Stimulated activated memory B cell treated with anti-CD40 and anti-IgM and Interleukin-4, amounts not matched to agents 10 μg/mL and 1 μg/mL and 100 μg/mL, for 72 hours (primary cell): ENCODE results near the gene ANLN.
"Not testable (repeated sequence)": the region's sequence is repeated elsewhere in the genome, so short reads cannot be mapped to it uniquely, and the experiment has no call there.

ENCODE experiments used
- ATAC-seq: fragments of 150-1000 bp; cut with Tn5 transposase; 2 replicates; pipeline ENCODE4 v1.10.0; 2021
- H3K27ac Mint-ChIP-seq: one replicate; pipeline ENCODE4 v1.8.0; 2022; ENCODE audit warnings: mild to moderate bottlenecking, mixed read lengths
- H3K27me3 Mint-ChIP-seq: one replicate; pipeline ENCODE4 v1.8.0; 2022; ENCODE audit warnings: mixed read lengths
- H3K36me3 Mint-ChIP-seq: one replicate; pipeline ENCODE4 v1.8.0; 2022; ENCODE audit warnings: mixed read lengths
- H3K4me1 Mint-ChIP-seq: one replicate; pipeline ENCODE4 v1.8.0; 2022; ENCODE audit warnings: mixed read lengths
- H3K4me3 Mint-ChIP-seq: one replicate; pipeline ENCODE4 v1.8.0; 2022; ENCODE audit warnings: mild to moderate bottlenecking, moderate library complexity, mixed read lengths
- H3K9me3 Mint-ChIP-seq: one replicate; pipeline ENCODE4 v1.8.0; 2022; ENCODE audit warnings: mixed read lengths

The ANLN gene

GRCh38 chr7:36460811-36461429 is 71.3 kb downstream of the ANLN start:
- H3K4me1 Mint-ChIP-seq, result no peaks in the 10 kb centered on the region
- no peaks in the 10 kb centered on the region for H3K9me3 Mint-ChIP-seq
- H3K27ac Mint-ChIP-seq, result no peak overlapping the region
- H3K27me3 Mint-ChIP-seq, result no peaks in the 10 kb centered on the region
- H3K36me3 Mint-ChIP-seq, result no peaks in the 10 kb centered on the region
- no peak overlapping the region for H3K4me3 Mint-ChIP-seq
- no peak for ATAC-seq

- Mint-ChIP-seq H3K4me3 (no peak overlapping the region), H3K9me3 (no peaks in the 10 kb centered on the region), H3K36me3 (no peaks in the 10 kb centered on the region), H3K27me3 (no peaks in the 10 kb centered on the region), H3K4me1 (no peaks in the 10 kb centered on the region), H3K27ac (no peak overlapping the region)
- ATAC-seq, result no peak
These were observed 73.0 kb downstream of the ANLN start for GRCh38 chr7:36462551-36463137.

GRCh38 chr7:36464271-36464670 is 74.6 kb downstream of the ANLN start:
- Mint-ChIP-seq H3K36me3 (no peaks in the 10 kb centered on the region), H3K9me3 (no peaks in the 10 kb centered on the region), H3K4me1 (no peaks in the 10 kb centered on the region), H3K27ac (no peak overlapping the region), H3K27me3 (no peaks in the 10 kb centered on the region), H3K4me3 (no peak overlapping the region)
- ATAC-seq, result no peak

- H3K4me3 Mint-ChIP-seq, H3K9me3 Mint-ChIP-seq, H3K27ac Mint-ChIP-seq, H3K36me3 Mint-ChIP-seq, ATAC-seq, H3K27me3 Mint-ChIP-seq, H3K4me1 Mint-ChIP-seq: not testable (repeated sequence)
These were observed 76.3 kb downstream of the ANLN start for GRCh38 chr7:36466001-36466400.

GRCh38 chr7:36468370-36469101 is 78.9 kb downstream of the ANLN start:
- no peak for ATAC-seq
- H3K4me1 Mint-ChIP-seq, result no peaks in the 10 kb centered on the region
- no peaks in the 10 kb centered on the region for H3K9me3 Mint-ChIP-seq
- H3K27ac Mint-ChIP-seq, result no peak overlapping the region
- H3K4me3 Mint-ChIP-seq, result no peak overlapping the region
- H3K27me3 Mint-ChIP-seq, result peaks cover 9% of the 10 kb centered on the region
- no peaks in the 10 kb centered on the region for H3K36me3 Mint-ChIP-seq

GRCh38 chr7:36469236-36469635 is 79.6 kb downstream of the ANLN start:
- Mint-ChIP-seq H3K4me1 (no peaks in the 10 kb centered on the region), H3K27ac (no peak overlapping the region), H3K4me3 (no peak overlapping the region), H3K27me3 (peaks cover 9% of the 10 kb centered on the region), H3K36me3 (no peaks in the 10 kb centered on the region), H3K9me3 (no peaks in the 10 kb centered on the region)
- ATAC-seq, result no peak

- Mint-ChIP-seq H3K27ac (no peak overlapping the region), H3K4me1 (no peaks in the 10 kb centered on the region), H3K9me3 (no peaks in the 10 kb centered on the region), H3K36me3 (no peaks in the 10 kb centered on the region), H3K4me3 (no peak overlapping the region), H3K27me3 (peaks cover 9% of the 10 kb centered on the region)
- no peak for ATAC-seq
These were observed 82.6 kb downstream of the ANLN start for GRCh38 chr7:36472141-36472729.

- Mint-ChIP-seq H3K27me3 (peaks cover 9% of the 10 kb centered on the region), H3K4me1 (no peaks in the 10 kb centered on the region), H3K9me3 (no peaks in the 10 kb centered on the region), H3K36me3 (no peaks in the 10 kb centered on the region), H3K4me3 (no peak overlapping the region), H3K27ac (no peak overlapping the region)
- peak; percentile 37 for ATAC-seq
These were observed 84.0 kb downstream of the ANLN start for GRCh38 chr7:36473454-36474282.

- Mint-ChIP-seq H3K27ac (no peak overlapping the region), H3K4me3 (no peak overlapping the region), H3K9me3 (peaks cover 5% of the 10 kb centered on the region), H3K4me1 (no peaks in the 10 kb centered on the region), H3K36me3 (peaks cover 1% of the 10 kb centered on the region), H3K27me3 (peaks cover 9% of the 10 kb centered on the region)
- peak; percentile 43 for ATAC-seq
These were observed 84.8 kb downstream of the ANLN start for GRCh38 chr7:36474283-36475010.

- peaks cover 9% of the 10 kb centered on the region for H3K27me3 Mint-ChIP-seq
- peaks cover 11% of the 10 kb centered on the region for H3K9me3 Mint-ChIP-seq
- ATAC-seq, result no peak
These were observed 85.3 kb downstream of the ANLN start for GRCh38 chr7:36475011-36475342.

GRCh38 chr7:36475381-36475780 is 85.7 kb downstream of the ANLN start:
- Mint-ChIP-seq H3K27me3 (peaks cover 8% of the 10 kb centered on the region), H3K9me3 (peaks cover 13% of the 10 kb centered on the region), H3K36me3 (peaks cover 8% of the 10 kb centered on the region), H3K4me1 (no peaks in the 10 kb centered on the region), H3K4me3 (no peak overlapping the region), H3K27ac (no peak overlapping the region)
- ATAC-seq, result no peak

More at GRCh38 chr7:36475011-36475342, 85.3 kb downstream of the ANLN start:
- Mint-ChIP-seq H3K4me1 (no peaks in the 10 kb centered on the region), H3K27ac (no peak overlapping the region), H3K4me3 (no peak overlapping the region), H3K36me3 (peaks cover 7% of the 10 kb centered on the region)

- no peak overlapping the region for H3K4me3 Mint-ChIP-seq
- H3K27me3 Mint-ChIP-seq, result peaks cover 27% of the 10 kb centered on the region
- peaks cover 17% of the 10 kb centered on the region for H3K9me3 Mint-ChIP-seq
- no peak for ATAC-seq
- no peak overlapping the region for H3K27ac Mint-ChIP-seq
- no peaks in the 10 kb centered on the region for H3K4me1 Mint-ChIP-seq
- H3K36me3 Mint-ChIP-seq, result peaks cover 15% of the 10 kb centered on the region
These were observed 89.1 kb downstream of the ANLN start for GRCh38 chr7:36478745-36479144.

- Mint-ChIP-seq H3K27me3 (peaks cover 28% of the 10 kb centered on the region), H3K36me3 (peaks cover 15% of the 10 kb centered on the region), H3K9me3 (peaks cover 17% of the 10 kb centered on the region)
- ATAC-seq, H3K4me3 Mint-ChIP-seq, H3K4me1 Mint-ChIP-seq, H3K27ac Mint-ChIP-seq: not testable (repeated sequence)
These were observed 94.2 kb downstream of the ANLN start for GRCh38 chr7:36483853-36484252.

- peaks cover 28% of the 10 kb centered on the region for H3K27me3 Mint-ChIP-seq
- H3K27ac Mint-ChIP-seq, result no peak overlapping the region
- H3K36me3 Mint-ChIP-seq, result peaks cover 15% of the 10 kb centered on the region
- H3K9me3 Mint-ChIP-seq, result peaks cover 12% of the 10 kb centered on the region
- no peak for ATAC-seq
- no peaks in the 10 kb centered on the region for H3K4me1 Mint-ChIP-seq
- no peak overlapping the region for H3K4me3 Mint-ChIP-seq
These were observed 94.6 kb downstream of the ANLN start for GRCh38 chr7:36484265-36484664.
